ENCODE data around the gene SHISA6.

The SHISA6 gene

GRCh38 chr17:11550431-11550830 is 309.4 kb downstream of the SHISA6 start:
- DNase-seq: no peak

- no peak for DNase-seq
These were observed 310.4 kb downstream of the SHISA6 start for GRCh38 chr17:11551442-11551841.

GRCh38 chr17:11553135-11553534 is 312.1 kb downstream of the SHISA6 start:
- DNase-seq: no peak

- DNase-seq: no peak
These were observed 313.0 kb downstream of the SHISA6 start for GRCh38 chr17:11554042-11554441.

- no peak for DNase-seq
These were observed 313.5 kb downstream of the SHISA6 start for GRCh38 chr17:11554542-11554941.

GRCh38 chr17:11555530-11555929 is 314.5 kb downstream of the SHISA6 start:
- DNase-seq: no peak

GRCh38 chr17:11557727-11558452 is 316.9 kb downstream of the SHISA6 start:
- DNase-seq: no peak

GRCh38 chr17:11558681-11559234 is 317.7 kb downstream of the SHISA6 start:
- DNase-seq: no peak

- DNase-seq: no peak
These were observed 318.6 kb downstream of the SHISA6 start for GRCh38 chr17:11559601-11560000.

- DNase-seq: no peak
These were observed 320.3 kb downstream of the SHISA6 start for GRCh38 chr17:11561281-11561680.

GRCh38 chr17:11561702-11562101 is 320.7 kb downstream of the SHISA6 start:
- DNase-seq: no peak

GRCh38 chr17:11564589-11565380 is 323.8 kb downstream of the SHISA6 start:
- DNase-seq: no peak

- DNase-seq: no peak
These were observed 324.6 kb downstream of the SHISA6 start for GRCh38 chr17:11565591-11565990.

- no peak for DNase-seq
These were observed 338.0 kb downstream of the SHISA6 start for GRCh38 chr17:11578998-11579397.

- no peak for DNase-seq
These were observed 339.7 kb downstream of the SHISA6 start for GRCh38 chr17:11580677-11581076.

- no peak for DNase-seq
These were observed 341.2 kb downstream of the SHISA6 start for GRCh38 chr17:11582217-11582616.

GRCh38 chr17:11583306-11583992 is 342.4 kb downstream of the SHISA6 start:
- no peak for DNase-seq

GRCh38 chr17:11589716-11590115 is 348.7 kb downstream of the SHISA6 start:
- DNase-seq: no peak

GRCh38 chr17:11598274-11599221 is 357.5 kb downstream of the SHISA6 start, which contains the start of gene DNAH9:
TSS of gene DNAH9 (plus strand) at chr17:11598470. CDS start at chr17:11598499, 29 bp downstream.
- DNase-seq: no peak

- DNase-seq: no peak
These were observed 360.6 kb downstream of the SHISA6 start for GRCh38 chr17:11601661-11602060.

GRCh38 chr17:11608396-11608795 is 367.4 kb downstream of the SHISA6 start:
- DNase-seq: no peak

- DNase-seq: no peak
These were observed 370.1 kb downstream of the SHISA6 start for GRCh38 chr17:11610999-11611566.
